Cardiac fibroblast (primary cell): Measurements from ENCODE around the gene PNLDC1.
"Not testable (repeated sequence)": the region's sequence is repeated elsewhere in the genome, so short reads cannot be mapped to it uniquely, and the experiment has no call there.

ENCODE experiments used
- DNase-seq, 2 donors: peaks; one replicate each; pipeline versions ENCODE4 v3.0.0 to v3.0.0-alpha.2; 2010; ENCODE audit warnings: low read depth in 2 of 2
- H3K4me3 ChIP-seq, 2 donors: replicated peaks in 1 of 2; 1 replicate in 1 of 2; 2 replicates in 1 of 2; pipeline ENCODE4 v1.5.1; 2011; ENCODE audit warnings: low read depth in 2 of 2, low read length in 2 of 2, mild to moderate bottlenecking in 2 of 2, moderate library complexity in 1 of 2
- CTCF ChIP-seq: IDR thresholded peaks from one replicate; pipeline ENCODE4 v1.5.1; 2011; ENCODE audit warnings: low read depth, mild to moderate bottlenecking, low read length, inconsistent platforms

The PNLDC1 gene

GRCh38 chr6:159836718-159837490, 36.8 kb downstream of the PNLDC1 start:
- DNase-seq: peak; percentile 23 to 63
- peak overlapping the region in 1 of 2 donors; percentile 21 for H3K4me3 ChIP-seq
- no peak for TF ChIP-seq CTCF

DNA sequence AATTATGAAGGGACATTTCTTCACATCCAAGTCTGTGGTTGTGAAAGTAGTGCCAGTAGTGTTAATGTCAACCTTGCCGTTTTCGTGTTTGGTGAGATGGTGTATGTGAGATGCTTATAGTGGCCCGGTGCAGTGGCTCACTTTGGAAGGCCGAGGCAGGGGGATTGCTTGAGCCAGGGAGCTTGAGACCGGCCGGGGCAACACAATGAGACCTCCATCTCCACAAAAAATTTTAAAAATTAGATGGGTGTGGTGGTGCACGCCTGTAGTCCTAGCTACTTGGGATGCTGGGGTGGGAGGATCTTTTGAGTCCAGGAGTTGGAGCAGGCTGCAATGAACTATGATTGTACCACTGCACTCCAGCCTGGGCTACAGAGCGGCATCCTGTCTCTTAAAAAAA, 37.4 kb downstream of the PNLDC1 start:
- DNase-seq: no peak
- H3K4me3 ChIP-seq: no peak overlapping the region
- TF ChIP-seq CTCF: no peak

GRCh38 chr6:159838020-159838744, 38.1 kb downstream of the PNLDC1 start:
- no peak for DNase-seq
- no peak overlapping the region for H3K4me3 ChIP-seq
- no peak for TF ChIP-seq CTCF

GRCh38 chr6:159842035-159842434, 42.0 kb downstream of the PNLDC1 start:
- DNase-seq: peak; percentile 22 to 34
- TF ChIP-seq CTCF: peak; percentile 53
- no peak overlapping the region for H3K4me3 ChIP-seq

DNA sequence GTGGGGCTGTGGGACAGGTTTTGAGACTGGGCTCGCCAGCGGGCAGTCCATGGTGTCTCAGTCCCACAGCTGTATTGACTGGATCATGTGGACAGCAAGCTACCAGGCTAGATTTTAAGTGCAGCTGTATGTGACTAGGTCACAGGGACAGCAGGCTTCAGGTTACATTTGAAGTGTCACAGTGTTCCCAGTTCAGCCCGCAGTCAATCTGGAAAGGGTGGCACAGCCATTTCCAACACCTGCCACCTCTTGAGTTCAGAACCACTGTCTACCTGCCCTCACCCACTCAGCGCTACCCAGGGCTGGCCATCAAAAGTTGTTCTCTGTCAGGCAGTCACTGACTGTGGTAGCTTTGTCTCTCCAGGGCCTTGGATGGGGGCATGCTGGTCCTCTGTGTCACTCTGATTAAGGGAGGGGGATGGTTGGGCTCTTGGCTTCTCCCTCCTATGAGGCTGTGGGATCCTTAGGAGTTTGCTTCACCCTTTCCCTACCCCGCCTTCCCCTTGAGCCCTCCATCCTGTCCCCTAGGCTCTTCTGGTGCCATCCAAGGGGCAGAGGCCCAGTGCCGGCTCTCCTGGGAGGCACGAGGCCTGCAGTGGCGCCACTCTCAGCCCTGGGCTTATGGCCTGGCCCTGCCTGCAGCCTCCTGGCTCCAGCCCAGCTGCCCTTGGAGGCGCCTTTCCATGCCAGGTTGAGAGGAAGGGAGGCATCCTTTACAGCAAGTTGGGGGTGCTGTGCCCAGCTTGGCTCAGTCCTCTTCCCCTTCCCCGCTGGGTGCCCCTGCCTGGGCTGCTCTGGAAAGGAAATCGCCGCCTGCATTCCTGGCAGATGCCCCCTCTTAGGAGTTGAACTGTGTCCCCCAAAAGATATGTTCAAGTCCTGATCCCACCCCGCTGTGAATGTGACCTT, 44.9 kb downstream of the PNLDC1 start:
- TF ChIP-seq CTCF: no peak
- no peak for DNase-seq
- H3K4me3 ChIP-seq: no peak overlapping the region

GRCh38 chr6:159848552-159848951, 48.5 kb downstream of the PNLDC1 start:
- DNase-seq, H3K4me3 ChIP-seq: not testable (repeated sequence)

- not testable (repeated sequence) for H3K4me3 ChIP-seq, DNase-seq
Observed at GRCh38 chr6:159849851-159850250, 49.8 kb downstream of the PNLDC1 start.
